SU-DHL-6 (cell line): ENCODE data around the gene B2M.

Experiments used
- CTCF ChIP-seq: fragments of 200-600 bp; sonication (generic); IDR thresholded peaks from one replicate; pipeline ENCODE4 v1.5.1; 2017; ENCODE audit warnings: antibody characterized with exemption, mild to moderate bottlenecking, low read length, moderate library complexity; ENCODE audit not compliant: insufficient read depth, poor library complexity, severe bottlenecking
- EZH2phosphoT487 ChIP-seq: fragments of 200-600 bp; sonication (generic), shearing (Covaris generic); conservative IDR thresholded peaks from 2 replicates; pipeline ENCODE4 v1.6.1; 2018; ENCODE audit warnings: mild to moderate bottlenecking, antibody characterized with exemption, low read length, moderate library complexity, mixed read lengths

GRCh38 chr15:44763848-44764247 is 52.5 kb downstream of the B2M start:
- TF ChIP-seq EZH2phosphoT487 (no peak), CTCF (no peak)
